ENCODE data around the gene CIDEA. TPM values are rescaled to one million over a fixed set of nuclear protein-coding genes. Genes with fewer than 3 reads are reported as not detected.

CIDEA gene
- total RNA-seq, 1 donor from 2014 or later, result not detected

DNA sequence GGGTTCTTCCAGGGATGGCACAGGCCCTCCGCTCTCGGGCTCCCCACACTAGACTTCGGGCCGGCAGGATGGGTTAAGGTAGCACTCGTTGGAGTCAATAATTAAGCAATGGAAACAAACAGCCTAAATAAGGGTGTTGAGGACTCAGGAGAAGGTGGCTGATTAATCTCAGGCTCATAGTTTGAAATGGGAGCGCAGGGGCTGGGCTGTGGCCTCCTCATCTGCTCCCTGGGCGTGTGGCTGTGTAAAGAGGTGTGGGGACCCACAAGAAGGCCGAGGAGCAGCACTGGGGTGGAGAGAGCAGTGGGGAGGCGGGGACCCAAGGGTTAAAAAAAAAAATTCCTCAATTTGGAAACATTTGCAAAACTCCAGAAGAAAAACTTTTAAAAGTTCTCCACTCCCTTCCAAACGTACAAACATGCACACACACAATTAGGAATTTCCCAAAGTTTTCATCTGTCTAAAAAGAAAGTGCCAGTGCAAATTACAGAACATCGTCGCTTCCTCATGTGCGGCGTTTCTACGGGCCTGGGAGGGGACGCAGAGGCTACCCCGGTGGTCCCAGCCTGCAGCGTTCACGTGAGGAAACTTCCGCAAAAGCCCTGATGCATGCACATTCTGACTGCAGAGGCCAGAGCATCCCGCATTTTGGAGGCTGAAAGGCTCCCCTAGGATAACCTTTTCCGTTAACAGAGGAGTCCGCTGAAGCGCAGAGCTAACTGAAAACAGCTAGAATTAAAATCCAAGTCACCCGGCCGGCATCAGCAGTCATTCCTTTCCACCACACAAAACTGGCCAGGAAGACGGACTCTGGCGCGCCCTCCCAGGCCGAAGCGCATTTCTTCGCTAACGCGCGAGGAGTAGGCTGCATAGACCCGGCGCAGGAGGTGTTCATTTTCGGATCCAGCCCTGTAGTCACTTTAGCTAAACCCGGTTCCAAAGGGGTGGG lies 52.9 kb downstream of the CIDEA start:
- Histone ChIP-seq H3K4me3 (peak overlapping the region; percentile 76), H3K4me1 (peaks cover 19% of the 10 kb centered on the region), H3K36me3 (peaks cover 16% of the 10 kb centered on the region), H3K27me3 (no peaks in the 10 kb centered on the region), H3K9me3 (no peaks in the 10 kb centered on the region), H3K27ac (peak overlapping the region; percentile 96)
- ATAC-seq (peak; percentile 9), DNase-seq (no peak)
- intact Hi-C loops (cut with DNase I), result no loop called here
- TF ChIP-seq, protein P1, sequence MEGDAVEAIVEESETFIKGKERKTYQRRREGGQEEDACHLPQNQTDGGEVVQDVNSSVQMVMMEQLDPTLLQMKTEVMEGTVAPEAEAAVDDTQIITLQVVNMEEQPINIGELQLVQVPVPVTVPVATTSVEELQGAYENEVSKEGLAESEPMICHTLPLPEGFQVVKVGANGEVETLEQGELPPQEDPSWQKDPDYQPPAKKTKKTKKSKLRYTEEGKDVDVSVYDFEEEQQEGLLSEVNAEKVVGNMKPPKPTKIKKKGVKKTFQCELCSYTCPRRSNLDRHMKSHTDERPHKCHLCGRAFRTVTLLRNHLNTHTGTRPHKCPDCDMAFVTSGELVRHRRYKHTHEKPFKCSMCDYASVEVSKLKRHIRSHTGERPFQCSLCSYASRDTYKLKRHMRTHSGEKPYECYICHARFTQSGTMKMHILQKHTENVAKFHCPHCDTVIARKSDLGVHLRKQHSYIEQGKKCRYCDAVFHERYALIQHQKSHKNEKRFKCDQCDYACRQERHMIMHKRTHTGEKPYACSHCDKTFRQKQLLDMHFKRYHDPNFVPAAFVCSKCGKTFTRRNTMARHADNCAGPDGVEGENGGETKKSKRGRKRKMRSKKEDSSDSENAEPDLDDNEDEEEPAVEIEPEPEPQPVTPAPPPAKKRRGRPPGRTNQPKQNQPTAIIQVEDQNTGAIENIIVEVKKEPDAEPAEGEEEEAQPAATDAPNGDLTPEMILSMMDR (IDR thresholded peaks at IDR 0.05), result no peak

DNA sequence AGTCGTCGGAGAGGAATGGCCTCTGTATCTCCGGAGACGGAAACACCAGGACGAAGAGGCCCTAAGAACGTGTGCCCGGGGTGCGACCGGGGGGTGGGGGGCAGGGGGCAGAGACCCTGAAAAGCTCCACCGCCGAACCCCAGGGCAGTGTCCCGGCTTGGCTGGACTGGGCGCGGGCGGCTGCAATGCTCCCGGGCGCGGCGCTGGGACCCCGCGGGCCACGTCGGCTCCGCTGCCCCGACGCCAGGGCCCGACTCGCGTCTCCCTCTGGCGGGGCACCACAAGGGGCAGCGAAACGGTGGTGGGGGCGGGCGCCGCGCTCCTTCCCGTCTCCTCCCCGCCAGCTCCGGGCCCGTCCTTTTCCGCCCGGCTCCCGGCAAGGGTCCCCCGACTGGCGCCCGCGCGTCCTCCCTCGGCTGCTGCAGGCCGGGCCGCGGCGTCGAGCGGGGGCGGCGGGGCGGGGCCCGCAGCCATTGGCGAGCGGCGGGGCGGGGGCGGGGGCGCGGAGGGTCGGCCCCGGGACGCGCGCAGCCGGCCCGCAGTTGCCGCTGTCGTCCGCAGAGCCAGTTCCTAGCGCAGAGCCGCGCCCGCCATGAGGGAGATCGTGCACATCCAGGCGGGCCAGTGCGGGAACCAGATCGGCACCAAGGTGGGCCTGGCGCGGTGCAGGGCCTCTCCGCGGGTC lies 53.7 kb downstream of the CIDEA start, which contains the start of gene TUBB6:
Gene TUBB6 (plus strand): TSS at position 541 of the 685 bp plus-strand sequence. CDS start 52 bp downstream, at position 593.
- H3K4me3 ChIP-seq, result peak within 1 kb of the TSS; percentile 76
- TF ChIP-seq, protein P1 (IDR thresholded peaks at IDR 0.05), result no peak
- H3K4me1 ChIP-seq, result peaks cover 19% of the 10 kb centered on the region
- DNase-seq (peak; percentile 88), ATAC-seq (peak; percentile 86)
- intact Hi-C loops (cut with DNase I), result no loop called here
- H3K36me3 ChIP-seq, result peaks cover 19% of the 10 kb centered on the region
- H3K27me3 ChIP-seq, result no peaks in the 10 kb centered on the region
- H3K27ac ChIP-seq, result peak within 1 kb of the TSS; percentile 96
- H3K9me3 ChIP-seq, result no peaks in the 10 kb centered on the region

DNA sequence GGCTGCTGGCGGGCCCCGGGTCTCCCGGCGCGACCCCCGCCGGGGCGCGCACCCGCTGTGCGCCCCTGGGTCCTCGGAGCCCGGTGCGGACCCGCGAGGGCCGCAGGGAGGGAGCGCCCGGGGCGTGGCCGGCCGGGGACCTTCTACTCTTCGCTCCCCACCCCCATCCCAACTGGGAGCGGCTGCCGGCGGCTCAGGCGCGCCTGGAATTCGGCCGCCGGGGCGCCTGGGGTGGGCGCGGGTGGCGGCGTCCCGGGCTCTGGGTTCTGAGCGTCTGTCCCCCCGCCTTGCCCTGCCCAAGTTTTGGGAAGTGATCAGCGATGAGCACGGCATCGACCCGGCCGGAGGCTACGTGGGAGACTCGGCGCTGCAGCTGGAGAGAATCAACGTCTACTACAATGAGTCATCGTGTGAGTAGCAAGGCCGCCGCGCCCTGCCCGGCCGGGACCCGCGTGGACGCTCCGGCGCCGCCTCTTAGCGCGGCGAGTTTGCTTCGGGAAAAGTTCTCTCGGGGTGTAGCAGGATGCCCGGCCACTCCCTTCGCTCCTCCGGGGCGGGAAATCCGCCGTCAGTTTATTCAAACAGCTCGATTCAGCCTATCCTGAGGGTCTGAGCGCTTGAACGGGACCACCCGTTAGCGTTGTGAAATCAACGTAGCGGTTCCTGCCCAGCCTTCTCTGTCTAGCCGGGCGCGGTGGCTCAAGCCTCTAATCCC lies 54.4 kb downstream of the CIDEA start:
- Histone ChIP-seq H3K4me3 (peak overlapping the region; percentile 76), H3K27me3 (no peaks in the 10 kb centered on the region), H3K4me1 (peaks cover 19% of the 10 kb centered on the region), H3K36me3 (peaks cover 25% of the 10 kb centered on the region), H3K9me3 (no peaks in the 10 kb centered on the region), H3K27ac (peak overlapping the region; percentile 96)
- ATAC-seq (peak; percentile 82), DNase-seq (peak; percentile 91)
- TF ChIP-seq, protein P1 (IDR thresholded peaks at IDR 0.05), result no peak
- intact Hi-C loops (cut with DNase I), result no loop called here

DNA sequence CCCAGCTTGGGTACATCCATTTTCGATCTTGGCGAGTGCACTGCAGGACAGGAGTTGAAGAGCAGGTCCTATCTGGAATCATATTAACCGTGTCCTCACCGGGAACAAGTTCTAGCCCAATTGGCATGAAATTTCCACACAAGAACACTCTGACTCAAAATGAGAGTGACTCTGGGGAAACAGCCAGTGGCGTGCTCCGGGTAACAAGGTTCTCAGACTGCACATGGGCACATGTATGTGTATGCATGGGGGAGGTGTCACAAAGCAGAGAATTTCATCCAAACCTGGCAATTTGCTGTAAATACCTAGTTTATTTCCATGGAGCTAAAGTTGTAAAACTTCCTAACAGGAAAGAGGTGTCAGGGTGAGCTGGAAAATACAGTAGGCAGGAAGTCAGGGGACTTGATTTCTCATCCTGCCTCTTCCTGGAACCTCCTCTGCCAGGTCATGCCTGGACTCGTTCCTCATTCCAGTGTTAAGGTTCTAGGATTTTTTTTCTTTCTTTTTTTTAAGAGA lies 55.6 kb downstream of the CIDEA start:
- TF ChIP-seq, protein P1 (IDR thresholded peaks at IDR 0.05), result no peak
- peak overlapping the region; percentile 76 for H3K4me3 ChIP-seq
- intact Hi-C loops (cut with DNase I), result no loop called here
- no peaks in the 10 kb centered on the region for H3K27me3 ChIP-seq
- H3K9me3 ChIP-seq, result no peaks in the 10 kb centered on the region
- DNase-seq (no peak), ATAC-seq (no peak)
- H3K36me3 ChIP-seq, result peaks cover 37% of the 10 kb centered on the region
- peak overlapping the region; percentile 96 for H3K27ac ChIP-seq
- peaks cover 19% of the 10 kb centered on the region for H3K4me1 ChIP-seq

DNA sequence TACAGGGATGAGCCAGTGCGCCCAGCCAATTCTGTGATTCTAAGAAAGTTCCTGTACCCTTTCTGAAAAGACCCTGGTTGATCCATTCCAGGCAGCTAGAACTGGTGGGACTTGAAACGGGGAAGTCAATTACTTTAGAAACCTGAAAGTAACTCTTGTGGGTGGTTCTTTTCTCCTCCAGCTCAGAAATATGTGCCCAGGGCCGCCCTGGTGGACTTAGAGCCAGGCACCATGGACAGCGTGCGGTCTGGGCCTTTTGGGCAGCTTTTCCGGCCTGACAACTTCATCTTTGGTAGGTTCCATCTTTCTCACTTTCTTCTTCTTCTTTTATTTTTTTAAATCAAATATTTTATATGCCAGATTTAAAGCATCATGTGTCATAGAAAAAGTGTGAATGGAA lies 56.6 kb downstream of the CIDEA start:
- Histone ChIP-seq H3K36me3 (peaks cover 45% of the 10 kb centered on the region), H3K9me3 (no peaks in the 10 kb centered on the region), H3K27me3 (no peaks in the 10 kb centered on the region), H3K4me3 (no peak overlapping the region), H3K4me1 (peaks cover 19% of the 10 kb centered on the region), H3K27ac (no peak overlapping the region)
- TF ChIP-seq, protein P1 (IDR thresholded peaks at IDR 0.05), result no peak
- ATAC-seq (no peak), DNase-seq (no peak)
- intact Hi-C loops (cut with DNase I), result no loop called here
